ENCODE results near the gene CADM1. TPM values are rescaled to one million over a fixed set of nuclear protein-coding genes. Genes with fewer than 3 reads are reported as not detected.

CADM1 gene
- total RNA-seq, 1 donor from 2014 or later: 1.7 TPM

DNA sequence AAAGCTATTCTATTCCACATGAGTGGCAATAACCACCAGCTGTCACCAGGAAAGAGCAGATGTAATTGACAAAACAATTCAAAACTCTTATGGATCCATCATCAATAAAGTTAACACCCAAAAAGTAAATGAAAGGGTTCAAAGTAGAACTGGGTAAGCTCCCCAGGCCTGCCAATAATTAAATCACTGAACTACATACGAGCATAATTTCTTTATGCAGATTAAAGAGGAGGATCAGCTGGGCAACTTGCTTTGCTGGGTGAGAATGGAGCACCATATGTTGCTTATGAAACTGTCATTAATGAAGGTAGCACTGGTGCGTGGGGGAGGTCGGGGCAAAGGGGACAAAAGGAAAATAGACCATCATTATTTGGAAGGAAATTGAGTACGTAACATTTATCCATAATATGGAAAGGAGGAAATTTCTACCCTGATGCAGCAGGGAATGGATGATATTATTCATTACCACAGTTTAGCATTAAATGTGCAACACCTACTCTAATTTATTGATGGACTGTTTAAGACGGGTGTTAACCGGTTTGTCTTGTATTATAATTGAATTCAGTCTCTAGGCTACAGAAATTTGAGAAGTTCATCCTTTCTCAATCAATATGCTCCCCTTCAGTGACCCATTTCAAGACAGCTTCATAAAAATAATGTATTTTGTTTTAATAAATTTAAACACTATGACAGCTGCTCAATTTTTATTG is 315.9 kb downstream of the CADM1 start:
- H3K27me3 Mint-ChIP-seq (ENCODE audit: low read depth): peaks cover 21% of the 10 kb centered on the region
- no peak overlapping the region for H3K27ac Mint-ChIP-seq
- H3K9me3 Mint-ChIP-seq: no peaks in the 10 kb centered on the region
- intact Hi-C loops (cut with micrococcal nuclease): no loop called here
- no peak overlapping the region for H3K4me3 Mint-ChIP-seq (ENCODE audit: low read depth)
- H3K36me3 Mint-ChIP-seq (ENCODE audit: low read depth): no peaks in the 10 kb centered on the region
- no peak for DNase-seq (ENCODE audit: low spot score)
- no peaks in the 10 kb centered on the region for H3K4me1 Mint-ChIP-seq (ENCODE audit: low read depth)

- no peaks in the 10 kb centered on the region for H3K9me3 Mint-ChIP-seq
- H3K4me3 Mint-ChIP-seq (ENCODE audit: low read depth): no peak overlapping the region
- intact Hi-C loops (cut with micrococcal nuclease): no loop called here
- peaks cover 20% of the 10 kb centered on the region for H3K27me3 Mint-ChIP-seq (ENCODE audit: low read depth)
- no peaks in the 10 kb centered on the region for H3K4me1 Mint-ChIP-seq (ENCODE audit: low read depth)
- H3K27ac Mint-ChIP-seq: no peak overlapping the region
- H3K36me3 Mint-ChIP-seq (ENCODE audit: low read depth): no peaks in the 10 kb centered on the region
- no peak for DNase-seq (ENCODE audit: low spot score)
These were observed 318.3 kb downstream of the CADM1 start for GRCh38 chr11:115185931-115186330.

- Mint-ChIP-seq H3K9me3 (no peaks in the 10 kb centered on the region), H3K36me3 (ENCODE audit: low read depth) (no peaks in the 10 kb centered on the region), H3K4me3 (ENCODE audit: low read depth) (no peak overlapping the region), H3K27me3 (ENCODE audit: low read depth) (peaks cover 20% of the 10 kb centered on the region), H3K27ac (no peak overlapping the region), H3K4me1 (ENCODE audit: low read depth) (no peaks in the 10 kb centered on the region)
- DNase-seq (ENCODE audit: low spot score): no peak
- intact Hi-C loops (cut with micrococcal nuclease): no loop called here
These were observed 318.7 kb downstream of the CADM1 start for GRCh38 chr11:115185507-115185906.

DNA sequence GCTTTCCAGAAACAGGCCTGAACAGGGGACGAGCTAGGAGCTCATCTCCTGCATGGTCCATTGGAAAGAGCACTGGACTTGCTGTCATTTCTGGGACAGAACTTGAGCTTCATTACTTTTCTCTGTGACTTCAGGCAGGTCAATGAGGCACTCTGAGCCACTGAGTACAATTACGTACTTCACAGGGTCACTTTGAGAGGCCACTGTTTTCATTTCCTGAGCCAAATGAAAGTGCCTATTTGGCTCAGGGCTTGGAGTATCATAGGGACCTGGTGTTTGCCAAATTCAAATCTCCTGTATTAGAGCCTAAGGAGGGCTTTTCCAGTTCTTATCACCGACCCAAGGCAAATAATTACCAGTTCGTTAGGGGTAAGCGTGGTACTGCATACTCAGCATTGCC is 319.3 kb downstream of the CADM1 start:
- H3K36me3 Mint-ChIP-seq (ENCODE audit: low read depth): no peaks in the 10 kb centered on the region
- no peak overlapping the region for H3K4me3 Mint-ChIP-seq (ENCODE audit: low read depth)
- H3K27me3 Mint-ChIP-seq (ENCODE audit: low read depth): peaks cover 18% of the 10 kb centered on the region
- H3K9me3 Mint-ChIP-seq: no peaks in the 10 kb centered on the region
- H3K27ac Mint-ChIP-seq: no peak overlapping the region
- no peak for DNase-seq (ENCODE audit: low spot score)
- intact Hi-C loops (cut with micrococcal nuclease): no loop called here
- H3K4me1 Mint-ChIP-seq (ENCODE audit: low read depth): no peaks in the 10 kb centered on the region

DNA sequence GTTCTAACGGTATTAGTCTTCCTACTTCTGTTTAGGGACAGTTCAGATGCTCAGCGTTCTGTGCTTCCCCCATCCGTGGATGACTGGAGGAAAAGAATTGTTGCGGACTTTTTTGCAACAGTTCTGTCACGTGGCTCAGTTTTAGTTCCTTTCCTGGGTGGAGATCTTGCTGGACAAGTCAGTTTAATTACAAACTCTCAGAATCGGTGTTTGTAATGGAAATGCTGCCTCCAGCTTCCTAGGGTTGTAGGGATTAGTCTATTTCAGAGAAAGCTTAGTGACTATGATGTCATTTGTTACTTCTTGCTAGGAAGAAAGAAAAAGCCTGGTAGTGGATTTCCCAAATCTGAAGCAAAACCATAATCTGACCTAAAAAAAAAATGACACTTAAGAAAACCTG is 320.4 kb downstream of the CADM1 start:
- Mint-ChIP-seq H3K27ac (no peak overlapping the region), H3K9me3 (no peaks in the 10 kb centered on the region), H3K4me1 (ENCODE audit: low read depth) (no peaks in the 10 kb centered on the region), H3K36me3 (ENCODE audit: low read depth) (no peaks in the 10 kb centered on the region), H3K27me3 (ENCODE audit: low read depth) (peaks cover 19% of the 10 kb centered on the region), H3K4me3 (ENCODE audit: low read depth) (no peak overlapping the region)
- intact Hi-C loops (cut with micrococcal nuclease): no loop called here
- no peak for DNase-seq (ENCODE audit: low spot score)

DNA sequence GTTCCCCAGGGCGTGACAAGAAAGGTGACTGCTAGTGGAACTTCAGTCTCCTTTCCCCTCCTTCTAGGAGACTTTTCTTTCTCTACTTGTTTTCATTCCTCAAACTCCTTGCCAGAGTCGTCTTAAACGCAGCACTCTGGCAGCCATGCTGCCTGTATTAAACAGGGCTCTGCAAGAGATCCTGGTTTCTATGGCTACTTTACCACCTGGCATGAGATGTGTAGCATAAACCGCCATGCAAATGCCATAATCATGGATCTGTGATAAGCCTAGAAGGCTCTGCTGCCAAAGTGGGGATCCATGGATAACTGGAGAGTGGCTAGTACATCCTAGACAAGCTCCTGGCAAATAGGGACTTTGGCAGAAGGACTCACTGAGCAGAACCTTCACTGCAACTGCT is 321.1 kb downstream of the CADM1 start:
- Mint-ChIP-seq H3K4me3 (ENCODE audit: low read depth) (no peak overlapping the region), H3K27ac (no peak overlapping the region), H3K4me1 (ENCODE audit: low read depth) (no peaks in the 10 kb centered on the region), H3K27me3 (ENCODE audit: low read depth) (peaks cover 22% of the 10 kb centered on the region), H3K36me3 (ENCODE audit: low read depth) (no peaks in the 10 kb centered on the region), H3K9me3 (no peaks in the 10 kb centered on the region)
- DNase-seq (ENCODE audit: low spot score): no peak
- intact Hi-C loops (cut with micrococcal nuclease): no loop called here

DNA sequence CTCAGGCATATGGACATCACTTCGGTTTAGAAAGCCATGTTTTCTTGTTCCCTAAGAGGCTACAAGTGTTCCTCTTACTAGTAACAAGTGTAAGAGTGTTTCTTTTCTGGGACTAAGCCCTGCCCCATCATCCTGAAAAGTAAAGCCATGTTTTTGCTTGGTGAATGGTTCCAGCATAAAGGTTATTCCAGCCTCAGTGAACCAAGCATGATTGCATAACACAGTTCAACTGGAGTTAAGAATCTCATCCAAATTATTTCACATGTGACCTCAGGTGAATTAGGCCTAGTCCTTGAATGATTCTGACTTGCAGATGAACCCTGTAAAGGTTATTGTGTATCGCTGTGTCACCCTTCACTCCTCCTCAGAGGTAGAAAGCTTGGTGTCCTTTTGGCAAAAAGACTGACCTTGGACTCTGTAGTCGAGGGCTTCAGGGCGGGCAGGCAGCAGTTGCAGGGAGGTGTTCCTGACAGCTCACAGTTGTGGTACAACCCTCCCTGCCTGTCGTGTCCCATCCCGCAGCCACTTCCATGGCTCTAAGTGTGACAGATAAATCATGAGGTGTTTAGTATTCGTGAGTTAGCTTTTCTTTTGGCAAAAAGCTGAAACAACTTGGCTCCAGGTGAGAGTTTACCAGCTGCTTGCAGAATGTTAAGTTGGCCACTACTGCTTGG is 321.8 kb downstream of the CADM1 start:
- H3K36me3 Mint-ChIP-seq (ENCODE audit: low read depth): no peaks in the 10 kb centered on the region
- no peak overlapping the region for H3K27ac Mint-ChIP-seq
- no peaks in the 10 kb centered on the region for H3K9me3 Mint-ChIP-seq
- H3K4me3 Mint-ChIP-seq (ENCODE audit: low read depth): no peak overlapping the region
- H3K4me1 Mint-ChIP-seq (ENCODE audit: low read depth): no peaks in the 10 kb centered on the region
- no peak for DNase-seq (ENCODE audit: low spot score)
- peaks cover 22% of the 10 kb centered on the region for H3K27me3 Mint-ChIP-seq (ENCODE audit: low read depth)
- intact Hi-C loops (cut with micrococcal nuclease): no loop called here

- peaks cover 22% of the 10 kb centered on the region for H3K27me3 Mint-ChIP-seq (ENCODE audit: low read depth)
- no peaks in the 10 kb centered on the region for H3K36me3 Mint-ChIP-seq (ENCODE audit: low read depth)
- no peaks in the 10 kb centered on the region for H3K9me3 Mint-ChIP-seq
- H3K4me1 Mint-ChIP-seq (ENCODE audit: low read depth): no peaks in the 10 kb centered on the region
- no peak overlapping the region for H3K27ac Mint-ChIP-seq
- intact Hi-C loops (cut with micrococcal nuclease): no loop called here
- DNase-seq (ENCODE audit: low spot score): no peak
- no peak overlapping the region for H3K4me3 Mint-ChIP-seq (ENCODE audit: low read depth)
These were observed 322.7 kb downstream of the CADM1 start for GRCh38 chr11:115181538-115181937.

DNA sequence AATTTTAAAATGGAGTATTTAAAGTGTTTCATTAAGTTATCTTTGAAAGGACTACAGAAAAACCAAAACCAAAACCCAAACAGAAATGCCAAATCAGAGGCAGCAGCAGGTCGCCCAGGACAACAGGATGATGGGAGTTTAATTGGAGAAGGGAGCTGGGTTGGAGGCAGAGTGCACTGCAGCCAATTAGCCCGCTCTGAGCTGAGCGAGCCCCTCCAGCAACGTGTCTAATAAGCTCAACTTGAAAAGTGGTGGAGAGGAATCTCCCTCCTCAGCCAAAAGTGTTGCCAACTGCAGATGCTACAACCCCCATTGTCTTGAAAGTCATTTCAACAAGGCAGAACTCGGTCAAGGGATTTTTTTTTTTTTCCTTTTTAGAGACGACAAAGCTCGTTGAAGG is 323.9 kb downstream of the CADM1 start:
- Mint-ChIP-seq H3K27ac (no peak overlapping the region), H3K36me3 (ENCODE audit: low read depth) (no peaks in the 10 kb centered on the region), H3K4me3 (ENCODE audit: low read depth) (no peak overlapping the region), H3K27me3 (ENCODE audit: low read depth) (peaks cover 29% of the 10 kb centered on the region), H3K4me1 (ENCODE audit: low read depth) (no peaks in the 10 kb centered on the region), H3K9me3 (no peaks in the 10 kb centered on the region)
- DNase-seq (ENCODE audit: low spot score): no peak
- intact Hi-C loops (cut with micrococcal nuclease): no loop called here

DNA sequence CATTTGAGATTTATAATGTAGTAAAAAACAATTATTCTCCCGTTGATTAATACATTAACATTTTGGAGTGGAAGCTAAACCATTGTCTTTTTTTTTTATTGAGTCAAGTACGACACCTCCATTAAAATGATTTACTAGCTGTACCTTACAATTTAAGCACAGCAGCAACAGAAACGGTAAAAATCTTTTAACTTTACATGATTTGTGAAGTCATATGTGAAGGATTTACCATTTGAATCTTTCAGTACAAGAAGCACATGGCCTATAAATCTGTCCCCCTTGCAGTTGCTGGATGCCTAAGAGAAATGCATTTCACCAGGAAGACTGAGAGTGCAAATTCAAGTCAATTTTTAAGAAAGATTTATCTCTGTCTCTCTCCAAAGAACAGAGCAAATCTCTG is 324.6 kb downstream of the CADM1 start:
- H3K4me1 Mint-ChIP-seq (ENCODE audit: low read depth): no peaks in the 10 kb centered on the region
- no peaks in the 10 kb centered on the region for H3K36me3 Mint-ChIP-seq (ENCODE audit: low read depth)
- DNase-seq (ENCODE audit: low spot score): no peak
- no peak overlapping the region for H3K4me3 Mint-ChIP-seq (ENCODE audit: low read depth)
- H3K9me3 Mint-ChIP-seq: no peaks in the 10 kb centered on the region
- intact Hi-C loops (cut with micrococcal nuclease): loop anchor here (10.0 kb wide), 1 partner anchor 145 kb away; no protein-coding TSS in a partner anchor
- H3K27me3 Mint-ChIP-seq (ENCODE audit: low read depth): peaks cover 29% of the 10 kb centered on the region
- no peak overlapping the region for H3K27ac Mint-ChIP-seq

DNA sequence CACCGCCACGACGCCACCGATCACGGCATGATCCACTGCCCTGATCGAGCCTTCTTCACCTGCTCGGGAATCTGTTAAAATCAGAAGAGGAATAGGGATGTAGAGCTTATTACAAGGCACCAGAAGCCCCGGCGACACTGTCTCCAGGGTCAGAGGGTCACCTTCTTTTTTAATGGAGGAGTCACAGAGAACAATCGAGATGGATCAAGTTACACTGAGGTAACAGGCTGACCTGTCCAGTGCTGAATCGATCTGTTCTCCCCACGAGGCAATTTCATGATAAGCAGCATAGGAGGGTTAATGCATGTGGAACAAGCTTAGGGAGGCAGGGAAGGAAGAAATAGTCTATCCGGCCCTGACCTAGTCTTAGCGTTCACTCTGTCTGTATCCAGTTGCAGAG is 325.5 kb downstream of the CADM1 start:
- no peak overlapping the region for H3K4me3 Mint-ChIP-seq (ENCODE audit: low read depth)
- H3K27me3 Mint-ChIP-seq (ENCODE audit: low read depth): peaks cover 27% of the 10 kb centered on the region
- H3K9me3 Mint-ChIP-seq: no peaks in the 10 kb centered on the region
- H3K36me3 Mint-ChIP-seq (ENCODE audit: low read depth): no peaks in the 10 kb centered on the region
- no peaks in the 10 kb centered on the region for H3K4me1 Mint-ChIP-seq (ENCODE audit: low read depth)
- H3K27ac Mint-ChIP-seq: no peak overlapping the region
- no peak for DNase-seq (ENCODE audit: low spot score)
- intact Hi-C loops (cut with micrococcal nuclease): loop anchor here (10.0 kb wide), 1 partner anchor 146 kb away; no protein-coding TSS in a partner anchor

- no peaks in the 10 kb centered on the region for H3K36me3 Mint-ChIP-seq (ENCODE audit: low read depth)
- H3K9me3 Mint-ChIP-seq: no peaks in the 10 kb centered on the region
- peaks cover 17% of the 10 kb centered on the region for H3K27me3 Mint-ChIP-seq (ENCODE audit: low read depth)
- no peak for DNase-seq (ENCODE audit: low spot score)
- no peaks in the 10 kb centered on the region for H3K4me1 Mint-ChIP-seq (ENCODE audit: low read depth)
- H3K27ac Mint-ChIP-seq: no peak overlapping the region
- intact Hi-C loops (cut with micrococcal nuclease): loop anchor here (5.0 to 10.0 kb wide), 2 partner anchors 69 to 152 kb away; no protein-coding TSS in a partner anchor
- no peak overlapping the region for H3K4me3 Mint-ChIP-seq (ENCODE audit: low read depth)
These were observed 331.1 kb downstream of the CADM1 start for GRCh38 chr11:115173136-115173535.

DNA sequence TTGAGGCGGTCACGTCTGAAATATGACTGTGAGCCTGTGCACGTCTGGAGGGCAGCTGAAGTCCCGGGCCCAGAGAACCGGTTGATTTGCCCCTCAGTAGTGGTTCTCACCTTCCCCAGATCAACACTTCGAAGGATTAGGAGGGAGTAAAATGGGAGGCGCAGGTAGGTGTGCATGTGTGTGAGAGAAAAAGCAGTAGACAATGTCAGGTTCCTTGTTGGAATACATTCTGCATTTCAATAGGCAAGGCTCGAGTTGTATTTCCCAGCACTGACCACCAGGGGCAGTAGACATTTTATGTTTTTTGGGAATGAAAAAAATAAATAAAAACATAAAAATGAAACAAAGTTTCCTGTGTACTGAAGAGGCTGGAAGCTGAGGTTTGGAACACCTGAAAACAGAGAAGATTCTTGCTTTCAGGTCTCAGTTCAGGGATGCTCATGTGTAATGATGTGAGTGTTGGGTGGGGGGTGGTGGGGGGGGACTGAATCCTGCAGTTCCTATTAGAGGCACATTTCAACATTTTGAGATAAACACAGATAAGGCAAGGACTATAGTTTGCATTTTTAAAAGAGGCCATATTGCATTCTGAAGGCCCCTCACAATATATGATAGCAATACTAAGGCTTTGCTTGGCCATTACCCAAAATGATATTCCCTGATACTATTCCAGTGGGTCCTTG is 333.9 kb downstream of the CADM1 start:
- Mint-ChIP-seq H3K4me1 (ENCODE audit: low read depth) (no peaks in the 10 kb centered on the region), H3K27ac (no peak overlapping the region), H3K9me3 (no peaks in the 10 kb centered on the region), H3K27me3 (ENCODE audit: low read depth) (peaks cover 15% of the 10 kb centered on the region), H3K4me3 (ENCODE audit: low read depth) (no peak overlapping the region), H3K36me3 (ENCODE audit: low read depth) (no peaks in the 10 kb centered on the region)
- DNase-seq (ENCODE audit: low spot score): no peak
- intact Hi-C loops (cut with micrococcal nuclease): loop anchor here (5.0 to 10.0 kb wide), 2 partner anchors 72 to 155 kb away; no protein-coding TSS in a partner anchor

Data from activated T-helper 2 cell treated with anti-CD3 and anti-CD28 coated beads, Interferon-gamma antibody, Interleukin-2, Interleukin-4, amounts not matched to agents 10 μg/mL and 5 μg/mL and 100 μg/mL, durations not matched to agents 14 hours and 24 hours and 36 hours (primary cell).